HL-60/S4 treated with retinoic acid at 250 ng/mL for 4 days and 3 days (cell line): ENCODE measurements around the gene GNPAT.

ENCODE experiments used
- in situ Hi-C: fragments of 300-500 bp; cut with MboI; formaldehyde crosslinking; loops from 2 replicates; pipeline ENCODE4 v1.7.0; 2022; ENCODE audit warnings: low sequenced_read_pairs

Gene GNPAT

DNA sequence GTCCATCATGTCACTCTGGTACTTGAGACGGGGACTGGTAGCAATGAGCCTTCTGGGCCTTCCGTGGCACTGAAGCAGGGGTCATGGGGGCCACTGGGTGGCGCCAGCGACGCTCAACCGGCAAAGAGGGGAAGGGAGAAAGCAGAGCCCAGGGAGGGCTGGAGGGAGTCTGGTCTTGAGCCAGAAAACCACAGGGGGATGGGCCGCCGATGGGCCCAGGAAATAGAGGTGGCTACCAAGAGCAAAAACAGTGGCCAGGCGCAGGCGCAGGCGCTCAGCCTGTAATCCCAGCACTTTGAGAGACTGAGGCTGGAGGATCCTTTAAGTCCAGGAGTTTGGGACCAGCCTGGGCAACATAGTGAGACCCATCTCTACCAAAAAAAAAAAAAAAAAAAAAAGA, 74.9 kb downstream of the GNPAT start:
- in situ Hi-C loops, result no loop called here

DNA sequence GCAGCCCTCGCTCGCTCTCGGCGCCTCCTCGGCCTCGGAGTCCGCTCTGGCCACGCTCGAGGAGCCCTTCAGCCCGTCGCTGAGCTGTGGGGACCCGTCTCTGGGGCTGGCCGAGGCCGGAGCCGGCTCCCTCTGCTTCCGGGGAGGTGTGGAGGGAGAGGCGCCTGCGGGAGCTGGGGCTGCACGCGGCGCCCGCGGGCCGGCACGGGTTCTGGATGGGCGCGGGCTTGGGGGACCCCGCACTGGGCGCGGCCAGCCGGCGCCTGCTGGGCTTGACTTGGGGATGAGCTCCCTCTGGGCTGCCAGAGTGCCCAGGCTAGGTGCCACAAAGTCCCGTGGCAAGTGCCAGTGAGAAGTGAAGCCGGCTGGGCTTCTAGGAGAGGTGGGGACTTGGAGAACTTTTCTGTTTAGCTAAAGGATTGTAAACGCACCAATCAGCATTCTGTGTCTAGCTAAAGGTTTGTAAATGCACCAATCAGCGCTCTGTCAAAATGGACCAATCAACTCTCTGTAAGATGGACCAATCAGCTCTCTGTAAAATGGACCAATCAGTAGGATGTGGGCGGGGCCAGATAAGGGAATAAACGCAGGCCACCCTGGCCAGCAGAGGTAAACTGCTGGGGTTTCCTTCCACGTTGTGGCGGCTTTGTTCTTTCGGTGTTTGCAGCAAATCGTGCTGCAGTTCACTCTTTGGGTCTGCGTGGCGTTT, 76.4 kb downstream of the GNPAT start:
- in situ Hi-C loops, result no loop called here

DNA sequence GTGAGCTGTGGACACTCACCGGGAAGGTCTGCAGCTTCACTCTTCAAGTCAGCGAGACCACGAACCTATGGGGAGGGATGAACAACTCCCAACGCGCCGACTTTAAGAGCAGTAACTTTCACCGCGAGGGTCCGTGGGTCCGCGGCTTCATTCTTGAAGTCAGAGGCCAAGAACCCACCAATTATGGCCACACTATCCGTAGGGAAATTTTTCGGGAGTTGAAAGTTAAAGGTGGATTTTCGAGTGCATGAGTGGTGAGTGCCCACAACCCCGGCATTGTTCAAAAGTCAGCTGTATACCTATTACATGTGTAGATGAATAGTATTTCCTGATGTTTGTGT, 77.0 kb downstream of the GNPAT start:
- in situ Hi-C loops, result no loop called here

DNA sequence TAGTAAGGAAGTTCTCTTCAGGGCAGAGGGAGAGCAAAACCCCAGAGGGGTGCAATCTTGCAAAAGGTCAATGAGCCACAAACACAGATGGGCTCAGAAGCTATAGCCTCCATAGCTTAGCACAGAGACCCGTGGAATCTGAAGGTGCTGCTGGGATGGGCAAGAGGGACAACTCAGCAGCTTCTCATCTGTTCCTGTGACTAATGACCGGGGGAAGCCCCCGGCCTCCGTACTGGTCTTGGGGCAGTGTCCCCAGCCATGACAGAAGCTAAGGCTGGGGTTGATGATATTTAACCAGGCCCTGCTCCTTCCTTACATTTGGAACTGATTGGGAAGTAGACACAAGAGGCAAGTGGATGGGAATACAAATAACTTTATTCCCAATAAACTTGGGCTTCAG, 77.6 kb downstream of the GNPAT start:
- in situ Hi-C loops, result no loop called here

DNA sequence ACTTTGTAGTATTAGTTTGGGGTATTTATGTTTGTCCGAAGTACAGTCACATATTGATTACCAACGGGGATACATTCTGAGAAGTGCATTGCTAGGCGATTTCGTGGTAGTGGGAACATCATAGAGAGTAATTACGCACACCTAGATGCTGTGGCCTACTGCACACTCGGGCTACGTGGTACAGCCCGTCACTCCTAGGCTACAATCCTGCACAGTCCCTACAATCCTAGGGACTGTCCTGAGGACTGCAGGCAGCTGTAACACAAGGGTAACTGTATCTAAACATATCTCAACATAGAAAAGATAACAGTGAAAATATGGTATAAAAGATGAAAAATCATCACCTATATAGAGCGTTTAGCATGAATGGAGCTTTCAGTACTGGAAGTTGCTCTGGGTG, 78.1 kb downstream of the GNPAT start:
- in situ Hi-C loops, result no loop called here

DNA sequence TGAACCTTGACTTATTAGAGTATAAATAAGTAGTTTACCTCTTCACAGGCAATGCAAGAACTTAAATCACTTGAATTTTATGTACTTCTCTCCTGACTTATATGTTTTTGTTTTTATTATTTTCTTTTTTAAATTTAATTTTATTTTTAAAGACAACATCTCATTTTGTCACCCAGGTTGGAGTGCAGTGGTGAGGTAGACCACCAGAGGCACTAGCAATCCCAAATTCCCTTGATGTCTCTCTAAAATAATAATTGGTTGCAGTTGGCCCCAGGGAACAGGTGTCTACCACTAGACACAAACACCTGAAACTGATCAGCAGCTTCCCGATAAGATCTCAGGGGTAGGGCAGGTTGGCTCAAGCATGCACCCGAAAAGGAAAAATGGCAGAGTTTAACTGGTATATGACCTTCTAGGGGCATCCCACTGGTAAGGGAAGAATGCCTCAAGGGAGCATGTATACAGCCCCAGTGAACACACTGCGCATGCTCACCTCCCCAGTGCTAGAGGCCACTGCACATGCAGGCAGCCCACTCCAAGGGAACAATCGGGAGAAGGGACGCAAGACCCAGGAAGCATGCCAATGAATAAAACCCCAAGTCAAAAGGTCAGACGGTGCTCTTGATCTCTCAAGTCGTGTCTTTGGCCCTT, 82.0 kb downstream of the GNPAT start:
- in situ Hi-C loops, result no loop called here

DNA sequence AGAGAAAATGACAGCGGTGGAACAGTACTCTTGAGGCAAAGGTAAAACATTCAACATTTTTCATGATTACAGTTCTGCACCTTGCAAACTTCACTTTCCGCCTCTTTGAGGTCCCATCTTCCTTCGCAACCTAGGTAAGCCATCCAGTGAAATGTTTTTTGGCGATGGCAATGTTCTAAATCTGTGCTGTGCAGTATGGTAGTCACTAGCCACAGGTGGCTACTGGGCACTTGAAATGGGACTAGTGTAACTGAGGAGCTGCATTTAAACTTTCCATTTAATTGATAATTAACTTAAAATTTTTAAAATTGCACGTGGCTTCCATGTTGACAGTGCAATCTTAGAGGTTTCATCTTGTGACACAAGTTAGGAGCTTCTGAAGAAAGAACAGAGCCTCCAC, 83.6 kb downstream of the GNPAT start:
- in situ Hi-C loops, result no loop called here

DNA sequence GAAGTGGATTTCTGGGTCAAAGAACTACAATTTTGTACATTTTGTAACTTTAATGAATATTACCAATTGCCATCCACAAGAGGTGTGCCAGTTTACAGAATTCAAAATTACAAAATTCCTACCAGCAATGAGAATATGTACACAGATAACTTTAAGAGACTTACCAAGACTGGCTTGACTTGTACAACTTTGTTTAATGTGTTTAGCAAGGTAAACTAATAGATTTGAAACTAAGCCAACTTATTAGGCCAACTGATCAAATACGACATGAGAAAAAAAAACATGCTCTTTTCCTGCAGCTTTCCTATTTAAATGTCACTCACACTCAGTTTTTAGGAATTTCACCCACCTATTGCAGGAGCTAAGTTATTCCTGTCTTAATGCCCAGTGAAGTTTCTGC, 85.2 kb downstream of the GNPAT start:
- in situ Hi-C loops, result no loop called here
